Endothelial cell of umbilical vein (primary cell): ENCODE results near the gene SGMS2. TPM values are rescaled to one million over a fixed set of nuclear protein-coding genes. Genes with fewer than 3 reads are reported as not detected.

Experiments used
- BruUV-seq: library from RNA; stranded (reverse); fragments of 400-500 nt; replicated peaks from 2 replicates; lab custom pipeline; 2021; lab: Mats Ljungman, UMichigan
- CTCF ChIA-PET: fragments of 300-600, 350-600 bp; sonication (Branson Sonifier 250); formaldehyde crosslinking; loops from one replicate; lab custom pipeline; 2021; ENCODE audit warnings: antibody characterized with exemption, inconsistent platforms; lab: Charles Lee
- POLR2A ChIA-PET: fragments of 300-600, 350-600 bp; sonication (Branson Sonifier 250); formaldehyde crosslinking; loops from one replicate; lab custom pipeline; 2021; ENCODE audit warnings: antibody characterized with exemption, inconsistent platforms; lab: Charles Lee
- DNase-seq: peaks from one replicate; pipeline ENCODE4 v3.0.0-alpha.2; 2011; ENCODE audit warnings: low read depth, low spot score
- FAIRE-seq: peaks from 2 replicates; lab custom pipeline; 2011; peaks lifted over from hg19 to GRCh38; lab: Jason Lieb, UNC
- H2AFZ ChIP-seq: 2 replicates; pipeline ENCODE4 v1.6.0; 2012; ENCODE audit warnings: low read depth, low read length, control low read depth, inconsistent platforms
- H3K27ac ChIP-seq: 2 replicates; pipeline ENCODE4 v1.5.1; 2011; ENCODE audit warnings: low read depth, mild to moderate bottlenecking, control low read depth, low read length, moderate library complexity; ENCODE audit not compliant: insufficient read depth
- H3K27me3 ChIP-seq, 2 experiments: 2 replicates each; pipeline versions ENCODE4 v1.6.0 to v1.6.1; 2011; ENCODE audit warnings: low read length in 2 of 2, mixed read lengths in 1 of 2; ENCODE audit not compliant: control insufficient read depth in 2 of 2, insufficient read depth in 2 of 2
- H3K36me3 ChIP-seq, 2 experiments: 2 replicates in 1 of 2; 3 replicates in 1 of 2; pipeline ENCODE4 v1.5.1; 2011; ENCODE audit warnings: low read length in 2 of 2, mild to moderate bottlenecking in 1 of 2, moderate library complexity in 1 of 2; ENCODE audit not compliant: control insufficient read depth in 2 of 2, insufficient read depth in 2 of 2; ENCODE audit errors: extremely low read depth in 1 of 2
- H3K4me1 ChIP-seq: 3 replicates; pipeline ENCODE4 v1.5.1; 2011; ENCODE audit warnings: mild to moderate bottlenecking, low read length; ENCODE audit not compliant: control insufficient read depth, insufficient read depth; ENCODE audit errors: extremely low read depth
- H3K4me2 ChIP-seq: 2 replicates; pipeline ENCODE4 v1.6.1; 2011; ENCODE audit warnings: low read length, control low read depth, mixed read lengths; ENCODE audit not compliant: insufficient read depth
- H3K4me3 ChIP-seq, 3 experiments: fragments of 200-600 bp in 1 of 3; sonication (generic), shearing (Covaris generic) in 1 of 3; replicated peaks in 1 of 3; 2 replicates each; pipeline ENCODE4 v1.5.1; 2011 to 2016; ENCODE audit warnings: control low read depth in 3 of 3, low read length in 3 of 3, mild to moderate bottlenecking in 2 of 3, inconsistent platforms in 1 of 3, low read depth in 1 of 3, moderate library complexity in 1 of 3; ENCODE audit not compliant: insufficient read depth in 1 of 3
- H3K79me2 ChIP-seq: 2 replicates; pipeline ENCODE4 v1.6.0; 2012; ENCODE audit warnings: low read length, inconsistent platforms; ENCODE audit not compliant: control insufficient read depth, insufficient read depth
- H3K9ac ChIP-seq: replicated peaks from 2 replicates; pipeline ENCODE3; 2011; ENCODE audit warnings: low read length, control low read depth; ENCODE audit not compliant: insufficient read depth; ENCODE audit errors: extremely low read depth
- H3K9me1 ChIP-seq: replicated peaks from 3 replicates; pipeline ENCODE4 v1.6.0; 2011; ENCODE audit warnings: mild to moderate bottlenecking, low read length; ENCODE audit not compliant: control insufficient read depth, insufficient read depth; ENCODE audit errors: extremely low read depth
- H3K9me3 ChIP-seq: replicated peaks from 2 replicates; pipeline ENCODE4 v1.5.1; 2012; ENCODE audit warnings: low read length, inconsistent platforms; ENCODE audit not compliant: control insufficient read depth, insufficient read depth
- H4K20me1 ChIP-seq: replicated peaks from 2 replicates; pipeline ENCODE3; 2011; ENCODE audit warnings: mild to moderate bottlenecking, low read length; ENCODE audit not compliant: control insufficient read depth, insufficient read depth; ENCODE audit errors: extremely low read depth
- CTCF ChIP-seq, 2 donors: IDR thresholded peaks; 1 replicate in 1 of 2; 2 replicates in 1 of 2; pipeline ENCODE4 v1.5.1; 2011; ENCODE audit warnings: low read length in 2 of 2, mild to moderate bottlenecking in 2 of 2, moderate library complexity in 2 of 2, control low read depth in 1 of 2, inconsistent platforms in 1 of 2, low read depth in 1 of 2; ENCODE audit not compliant: insufficient read depth in 1 of 2; ENCODE audit errors: extremely low read depth in 1 of 2
- EZH2 ChIP-seq: IDR thresholded peaks from 2 replicates; pipeline ENCODE4 v1.6.1; 2012; ENCODE audit warnings: borderline replicate concordance, low read depth, mild to moderate bottlenecking, moderate library complexity, low read length, inconsistent platforms; ENCODE audit not compliant: severe bottlenecking
- FOS ChIP-seq: IDR thresholded peaks from 2 replicates; pipeline ENCODE4 v1.6.1; 2011; ENCODE audit warnings: mild to moderate bottlenecking, low read length, moderate library complexity, borderline replicate concordance; ENCODE audit not compliant: insufficient read depth
- GATA2 ChIP-seq: IDR thresholded peaks from 2 replicates; pipeline ENCODE4 v1.7.0; 2011; ENCODE audit warnings: low read depth, mild to moderate bottlenecking, moderate library complexity, mixed read lengths, low read length; ENCODE audit not compliant: insufficient read length, insufficient read depth
- JUN ChIP-seq: IDR thresholded peaks from 2 replicates; pipeline ENCODE4 v1.6.1; 2011; ENCODE audit warnings: borderline replicate concordance, low read depth; ENCODE audit not compliant: insufficient read length, insufficient read depth
- MAX ChIP-seq: IDR thresholded peaks from 2 replicates; pipeline ENCODE4 v1.6.1; 2011; ENCODE audit not compliant: insufficient read depth, insufficient read length
- MYC ChIP-seq: IDR thresholded peaks from one replicate; pipeline ENCODE4 v1.6.1; 2011; ENCODE audit warnings: mild to moderate bottlenecking, low read depth, low read length
- POLR2A ChIP-seq: IDR thresholded peaks from 2 replicates; pipeline ENCODE4 v1.6.1; 2012; ENCODE audit warnings: low read depth, mild to moderate bottlenecking, control low read depth, low read length
- POLR2AphosphoS5 ChIP-seq: IDR thresholded peaks from 2 replicates; pipeline ENCODE4 v1.6.1; 2012; ENCODE audit warnings: low read depth, mild to moderate bottlenecking, control low read depth, low read length, moderate library complexity; ENCODE audit not compliant: insufficient read depth
- dilution Hi-C: fragments of 300-500 bp; cut with MboI; formaldehyde crosslinking; loops from one replicate; pipeline ENCODE4 v1.15.0; 2019; ENCODE audit warnings: low sequenced_read_pairs; ENCODE audit not compliant: extremely low pct_ligation_motif_present
- intact Hi-C: fragments of 100-400 bp; cut with micrococcal nuclease; formaldehyde crosslinking; loops from one replicate; pipeline ENCODE4 v1.10.0; 2022
- polyA plus RNA-seq, 4 experiments: library from polyadenylated mRNA; depleted of rRNA in 3 of 4; stranded (reverse) in 3 of 4; unstranded in 1 of 4; fragments of >200 nt; gene quantifications; 2 replicates each; pipeline versions ENCODE4 v1.2.1 to v1.2.3, GENCODE V29; 2011 to 2012; ENCODE audit warnings: missing spikeins in 1 of 4
- total RNA-seq: library from RNA; stranded (reverse); gene quantifications from 2 replicates; pipeline ENCODE4 v1.2.3, GENCODE V29; 2021

Gene SGMS2
- total and polyA plus RNA-seq, 2 donors (not counting 3 experiments of a cell fraction or from before 2014, with no cell fraction given), result 33.0 to 33.2 TPM

- CTCF ChIA-PET, result no interaction called here
- no peak overlapping the region for H3K27ac ChIP-seq
- H3K36me3 ChIP-seq, result no peaks in the 10 kb centered on the region
- no peaks in the 10 kb centered on the region for H3K9me3 ChIP-seq
- H3K79me2 ChIP-seq, result no peaks in the 10 kb centered on the region
- H3K9me1 ChIP-seq, result no peaks in the 10 kb centered on the region
- dilution Hi-C loops (no loop called here), intact Hi-C loops (no loop called here)
- H4K20me1 ChIP-seq, result no peaks in the 10 kb centered on the region
- DNase-seq, result no peak
- H2AFZ ChIP-seq, result no peak overlapping the region
- H3K9ac ChIP-seq, result no peak overlapping the region
- H3K4me1 ChIP-seq, result peaks cover 2% of the 10 kb centered on the region
- H3K27me3 ChIP-seq, result no peaks in the 10 kb centered on the region
- no peak overlapping the region for H3K4me2 ChIP-seq
- no peak for FAIRE-seq
- POLR2A ChIA-PET, result no interaction called here
- TF ChIP-seq POLR2AphosphoS5 (no peak), EZH2 (no peak), POLR2A (no peak), CTCF (IDR thresholded peaks at IDR 0.05; ENCODE audit: extremely low read depth in 1 of 2, insufficient read depth in 1 of 2, low read depth in 1 of 2, low read length in 2 of 2) (no peak), MYC (no peak), MAX (no peak), GATA2 (no peak), JUN (no peak), FOS (no peak)
- BruUV-seq, result no TSS peak
- H3K4me3 ChIP-seq, result no peak overlapping the region
Measured at GRCh38 chr4:107804956-107805355, 19.8 kb upstream of the SGMS2 start.
